NCI-H146 treated with DMSO at 0.1 percent for 48 hours (cell line): ENCODE results near the gene TBXAS1.
A peak's percentile ranks its signal among the peaks of the same experiment; 100 is the strongest.
"Not testable (repeated sequence)": the region's sequence is repeated elsewhere in the genome, so short reads cannot be mapped to it uniquely, and the experiment has no call there.

Experiments used
- DNase-seq: peaks from one replicate; lab custom pipeline; 2025; ENCODE audit not compliant: unreplicated experiment; lab: John Stamatoyannopoulos, UW

Gene TBXAS1

DNA sequence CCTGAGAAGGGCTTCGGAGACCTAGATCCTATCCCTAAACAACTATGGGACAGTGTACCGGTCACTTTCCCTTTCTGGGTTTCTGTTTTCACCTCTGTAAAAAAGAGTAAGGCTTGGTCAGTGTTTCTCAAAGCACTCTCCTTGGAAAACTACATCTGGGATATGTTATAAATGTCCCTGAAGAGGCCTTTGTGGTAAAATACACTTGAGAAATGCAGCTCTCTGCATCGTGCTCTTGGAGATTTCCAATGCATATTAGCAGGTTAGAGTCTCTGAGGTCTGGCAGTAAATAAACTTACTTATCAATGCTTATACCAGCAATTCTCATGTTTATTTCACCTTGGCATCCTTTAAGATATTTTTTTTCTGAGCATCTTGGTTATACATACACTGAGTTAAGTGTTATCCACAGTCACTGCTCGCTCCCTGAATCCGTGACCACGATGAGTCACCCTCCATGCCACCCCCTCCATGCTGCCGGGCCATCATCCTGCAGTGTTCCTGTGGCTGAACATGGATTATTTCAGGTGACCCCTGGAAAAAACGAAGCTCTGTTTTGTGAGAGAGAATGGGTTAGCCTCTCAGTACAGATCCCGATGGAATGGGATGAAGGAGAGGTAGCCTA is 3.3 kb upstream of the TBXAS1 start:
- DNase-seq, result no peak

DNA sequence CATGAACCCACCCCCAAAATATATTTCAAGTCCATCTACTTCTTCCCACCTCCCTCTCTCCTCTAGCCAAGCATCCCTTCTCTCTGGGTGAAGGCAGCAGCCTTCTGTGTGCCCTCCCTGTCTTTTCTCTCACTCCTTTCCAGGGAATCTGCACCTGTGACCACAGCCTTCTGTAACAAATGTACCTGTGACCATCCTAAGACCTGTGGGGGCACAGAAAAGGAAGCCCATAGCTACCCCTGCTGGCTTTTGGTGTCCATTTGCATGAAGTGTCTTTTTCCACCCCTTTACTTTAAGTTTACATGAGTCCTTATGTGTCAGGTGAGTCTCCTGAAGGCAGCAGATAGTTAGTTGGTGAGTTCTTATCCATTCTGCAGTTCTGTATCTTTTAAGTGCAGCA is 2.0 kb upstream of the TBXAS1 start:
- peak; percentile 3 for DNase-seq

DNA sequence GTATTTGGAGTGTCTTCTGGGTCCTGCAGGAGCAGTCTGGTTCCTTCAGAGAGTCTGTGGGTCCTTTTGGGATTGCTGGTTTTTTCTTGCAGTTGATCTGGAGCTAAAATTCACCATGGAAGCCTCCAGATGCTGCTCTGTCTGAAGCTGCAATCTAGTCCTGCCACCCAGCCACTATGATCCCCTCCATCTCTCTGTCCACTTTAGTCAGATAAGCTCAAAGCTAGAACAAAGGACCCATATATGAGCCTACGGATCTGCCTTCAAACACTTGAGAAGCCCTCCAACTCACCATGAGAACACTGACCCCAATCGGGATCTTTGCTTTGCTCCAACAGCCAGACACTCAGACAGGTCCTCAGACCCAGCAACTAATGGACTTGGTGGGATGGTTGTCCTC is 618 bp upstream of the TBXAS1 start:
- DNase-seq, result no peak

DNA sequence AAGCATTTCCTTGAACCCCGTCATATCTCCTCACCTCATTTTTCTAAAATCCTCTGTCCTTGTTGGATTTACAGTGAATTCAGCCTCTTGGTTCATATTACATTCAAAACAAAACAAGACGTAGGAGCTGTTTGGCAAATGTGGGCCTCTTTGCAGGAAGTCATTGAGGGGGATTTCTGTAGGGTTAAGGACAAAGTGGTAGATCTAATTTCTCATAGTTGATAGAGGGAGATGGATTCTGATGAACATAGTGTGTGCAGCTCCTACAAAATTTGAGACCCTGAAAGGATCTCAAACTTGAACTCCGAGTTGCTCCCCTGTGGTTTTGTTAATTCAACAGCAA is 682 bp downstream of the TBXAS1 start:
- DNase-seq, result no peak

DNA sequence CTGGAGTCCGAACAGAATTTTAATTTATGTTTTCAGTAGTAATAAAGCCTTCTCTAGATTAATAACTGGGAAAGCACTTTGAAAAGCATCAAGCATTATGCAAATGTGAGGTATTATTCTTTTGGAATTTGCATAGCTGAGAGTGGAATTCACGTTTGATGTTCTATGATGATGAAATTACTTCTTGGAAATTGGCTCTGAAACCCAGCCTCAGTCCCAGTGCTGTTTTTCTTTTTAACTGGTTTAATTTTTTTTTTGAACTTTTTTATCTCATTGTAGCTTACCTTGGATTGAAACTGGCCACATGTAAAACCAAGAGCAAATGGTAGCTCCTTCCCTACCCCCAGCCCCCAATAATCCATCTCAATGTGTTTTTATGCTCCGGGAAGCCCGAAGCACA is 1.2 kb downstream of the TBXAS1 start:
- no peak for DNase-seq

DNA sequence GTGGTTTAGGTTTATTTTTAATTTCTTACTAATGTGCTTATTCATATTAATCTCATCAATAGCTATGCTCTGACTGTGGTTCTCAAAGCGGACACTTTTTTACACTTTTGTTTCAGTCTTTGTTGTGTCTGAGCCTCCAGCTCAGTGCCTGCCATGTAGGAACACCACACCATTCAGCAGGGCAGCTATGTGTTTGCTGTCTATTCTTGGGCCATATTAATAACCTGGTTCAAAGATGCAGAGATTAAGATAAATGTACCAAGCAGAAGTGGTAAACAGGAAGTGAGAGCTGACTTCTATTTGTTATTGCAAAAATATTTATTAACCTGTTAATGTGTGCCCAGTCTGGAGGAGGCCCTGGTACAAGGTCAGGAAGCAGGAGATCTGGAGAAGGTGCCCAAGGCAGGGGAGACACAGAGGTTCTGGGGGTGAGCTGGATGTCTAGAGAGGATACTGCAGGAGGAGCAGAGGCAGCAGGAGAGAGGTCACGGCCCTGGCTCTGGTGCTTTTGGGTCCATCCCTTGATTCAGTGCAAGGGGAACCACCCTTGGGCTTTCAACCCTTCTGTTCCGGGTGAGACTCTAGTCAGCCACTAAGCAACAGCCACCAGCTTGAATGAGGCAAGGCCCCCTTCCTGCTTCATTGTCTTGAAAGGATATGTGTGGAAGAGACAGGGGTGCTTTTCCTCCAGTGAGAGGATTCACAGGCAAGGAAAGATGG is 1.9 kb downstream of the TBXAS1 start:
- no peak for DNase-seq

DNA sequence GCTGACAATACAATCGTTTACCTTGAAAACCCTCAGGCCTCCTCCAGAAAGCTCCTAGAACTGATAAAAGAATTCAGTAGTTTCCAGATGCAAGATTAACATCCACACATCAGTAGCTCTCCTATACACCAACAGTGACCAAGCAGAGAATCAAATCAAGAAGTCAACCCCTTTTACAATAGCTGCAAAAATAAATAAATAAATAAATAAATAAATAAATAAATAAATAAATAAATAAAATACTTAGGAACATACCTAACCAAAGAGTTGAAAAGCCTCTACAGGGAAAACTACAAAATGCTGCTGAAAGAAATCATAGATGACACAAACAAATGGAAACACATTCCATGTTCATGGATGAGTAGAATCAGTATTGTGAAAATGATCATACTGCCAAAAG is 6.8 kb downstream of the TBXAS1 start:
- DNase-seq, result not testable (repeated sequence)

DNA sequence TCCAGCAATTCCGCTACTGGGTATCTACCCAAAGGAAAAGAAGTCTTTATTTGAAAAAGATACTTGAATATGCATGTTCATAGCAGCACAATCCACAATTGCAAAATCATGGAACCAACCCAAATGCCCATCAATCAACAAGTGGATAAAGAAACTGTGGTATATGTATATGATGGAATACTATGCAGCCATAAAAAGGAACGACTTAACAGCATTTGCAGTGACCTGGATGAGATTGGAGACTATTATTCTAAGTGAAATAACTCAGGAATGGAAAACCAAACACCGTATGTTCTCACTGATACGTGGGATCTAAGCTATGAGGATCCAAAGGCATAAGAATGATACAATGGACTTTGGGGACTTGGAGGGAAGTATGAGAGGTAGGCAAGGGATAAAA is 8.2 kb downstream of the TBXAS1 start:
- not testable (repeated sequence) for DNase-seq

DNA sequence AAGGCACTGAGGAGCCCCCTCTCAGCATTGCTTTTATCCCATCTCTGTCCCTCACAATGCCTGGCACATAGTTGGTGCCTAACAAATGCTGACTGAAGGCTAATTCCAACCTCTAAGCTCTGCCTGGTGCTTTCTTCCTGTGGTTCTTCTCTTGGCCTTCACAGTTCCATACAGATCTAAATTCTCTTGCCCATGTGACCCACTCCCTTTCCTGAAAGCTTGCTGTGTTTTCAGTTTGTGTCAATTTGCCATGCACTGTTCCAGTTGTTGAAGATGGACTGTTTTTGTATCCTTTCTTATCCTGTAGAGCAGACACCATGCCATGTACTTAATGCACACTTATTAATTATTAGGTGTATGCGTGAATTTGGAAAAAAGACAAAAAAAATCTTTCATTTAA is 9.2 kb downstream of the TBXAS1 start:
- no peak for DNase-seq

DNA sequence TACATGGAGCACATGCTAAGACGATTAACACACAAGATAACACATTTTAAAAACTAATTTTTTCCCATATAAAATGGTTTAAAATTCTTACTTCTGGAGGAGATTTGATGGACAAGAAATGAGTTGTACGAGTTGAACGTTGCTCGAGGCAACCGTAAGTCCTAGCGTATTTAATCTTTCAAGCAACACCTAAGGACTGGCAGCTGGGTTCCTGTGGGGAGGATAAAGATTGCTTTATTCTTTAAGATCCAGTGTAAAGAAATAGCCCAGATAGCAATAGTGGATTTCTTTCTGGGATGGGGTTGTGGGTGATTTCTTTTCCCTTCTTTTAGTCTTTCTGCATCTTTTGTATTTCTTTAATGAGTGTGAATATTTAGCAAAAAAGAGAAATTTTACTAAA is 9.8 kb downstream of the TBXAS1 start:
- DNase-seq, result no peak

DNA sequence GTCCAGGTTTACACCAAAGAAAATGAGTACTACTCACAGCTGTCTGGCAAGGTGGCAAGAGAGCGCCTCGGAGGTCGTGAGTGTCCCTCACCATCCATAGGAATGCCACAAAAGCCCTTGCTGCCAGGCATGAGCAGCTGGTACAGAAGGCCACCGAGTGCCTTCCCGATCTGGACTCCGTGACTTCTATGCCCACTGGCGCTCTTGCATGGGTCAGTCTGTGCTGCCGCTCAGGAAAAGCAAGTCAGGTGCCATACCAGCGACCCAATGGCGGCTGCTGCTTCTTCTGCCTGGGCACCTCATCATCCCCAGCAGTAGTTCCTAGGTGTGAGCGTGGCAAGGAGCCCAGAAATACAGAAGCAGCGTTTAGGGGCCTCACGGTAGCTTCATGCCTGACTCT is 11.7 kb downstream of the TBXAS1 start:
- DNase-seq, result no peak

DNA sequence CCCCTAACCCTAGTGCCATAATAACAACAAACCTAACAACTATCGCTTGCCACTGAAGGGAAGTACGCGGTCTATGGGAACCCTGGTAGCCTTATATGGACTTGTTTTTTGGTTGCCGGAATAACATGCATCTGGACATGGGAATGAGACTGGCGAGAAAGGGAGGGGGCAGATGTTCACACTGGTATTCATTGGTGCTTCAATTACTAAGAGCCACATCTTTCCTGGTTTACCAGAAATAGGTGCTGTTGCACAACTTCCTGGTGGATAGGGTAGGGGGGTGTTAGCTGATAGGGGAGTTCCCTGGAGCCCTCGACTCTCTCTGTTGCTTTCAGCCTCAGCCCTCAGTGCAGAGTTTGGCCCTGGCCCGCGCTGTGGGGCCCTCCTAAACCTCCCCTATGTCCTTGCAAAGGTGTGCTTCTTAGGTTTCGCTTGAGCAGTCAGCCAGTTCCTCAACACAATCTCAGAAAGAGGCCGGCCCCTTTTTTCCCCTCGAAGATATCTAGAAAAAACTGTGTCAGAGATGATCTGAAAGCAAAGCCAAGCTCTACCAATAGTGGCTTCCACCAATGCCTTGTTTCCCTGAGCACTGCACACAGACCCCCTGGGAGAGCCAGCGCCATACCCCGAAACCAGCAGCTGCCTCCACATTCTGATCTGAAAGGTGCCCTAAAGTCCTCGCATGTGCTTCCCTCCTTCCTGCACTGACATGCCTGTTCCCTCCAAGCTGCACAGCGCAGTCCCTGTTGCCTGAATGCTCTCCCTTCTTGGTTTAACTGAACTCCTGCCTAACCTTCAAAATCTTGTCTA is 13.5 kb downstream of the TBXAS1 start:
- DNase-seq, result no peak

DNA sequence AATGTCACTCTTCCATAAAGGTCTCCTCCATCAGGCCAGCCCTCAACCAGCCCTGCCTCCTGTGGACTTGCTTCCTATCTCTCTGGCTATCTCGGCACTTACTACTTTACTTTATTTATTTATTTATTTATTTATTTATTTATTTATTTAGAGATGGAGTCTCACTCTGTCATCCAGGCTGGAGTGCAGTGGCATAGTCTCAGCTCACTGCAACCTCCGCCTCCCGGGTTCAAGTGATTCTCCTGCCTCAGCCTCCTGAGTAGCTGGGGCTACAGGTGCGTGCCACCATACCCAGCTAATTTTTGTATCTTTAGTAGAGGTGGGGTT is 14.1 kb downstream of the TBXAS1 start:
- DNase-seq, result not testable (repeated sequence)

DNA sequence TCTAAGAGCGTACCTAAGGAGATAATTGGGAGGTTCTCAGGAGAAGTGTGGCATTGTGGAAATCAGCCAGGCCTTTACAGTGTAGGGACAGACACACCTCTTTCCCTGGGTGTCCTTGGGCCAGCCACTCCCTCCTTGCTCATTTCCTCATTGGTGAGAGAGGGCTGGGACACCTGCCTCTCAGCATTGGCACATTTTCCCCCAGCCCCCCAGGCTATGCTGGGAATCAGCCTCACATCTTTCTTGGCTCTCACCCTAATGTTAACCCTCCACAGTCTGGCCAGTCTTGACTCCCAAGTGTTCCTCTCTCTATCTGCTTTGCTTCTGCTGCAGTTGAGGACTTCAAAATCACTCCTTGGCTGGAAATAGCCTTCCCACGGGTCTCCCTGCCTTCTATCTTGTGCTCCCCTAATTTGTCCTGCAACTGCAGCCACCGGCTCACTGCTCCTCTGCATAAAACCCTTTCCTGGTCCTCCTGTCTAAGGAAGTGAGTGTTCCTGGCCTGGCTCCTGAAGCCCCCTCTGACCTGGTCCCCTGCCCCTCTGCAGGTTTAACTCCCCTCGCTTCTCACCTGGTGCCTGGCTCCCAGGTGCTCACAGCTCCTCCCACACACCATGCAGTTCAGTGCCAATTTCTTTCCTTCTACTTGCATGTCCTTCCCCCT is 15.8 kb downstream of the TBXAS1 start:
- DNase-seq, result no peak

DNA sequence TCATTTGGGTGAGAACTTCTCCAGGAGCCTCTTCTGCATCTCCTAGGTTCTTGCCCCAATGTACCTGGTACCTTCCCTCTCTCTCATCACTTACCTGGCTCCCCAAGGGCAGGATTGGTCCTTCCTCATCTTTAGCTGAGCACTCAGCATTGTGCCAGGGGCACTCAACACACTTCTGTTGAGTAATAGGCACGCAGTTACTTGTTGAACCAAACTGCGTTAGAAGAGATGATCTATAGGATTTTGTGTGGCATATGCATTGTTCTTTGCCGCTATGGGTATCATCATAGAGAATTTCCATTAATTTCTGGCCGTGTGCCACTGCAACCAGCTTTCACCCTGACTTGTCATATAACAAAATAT is 16.4 kb downstream of the TBXAS1 start:
- DNase-seq, result no peak

DNA sequence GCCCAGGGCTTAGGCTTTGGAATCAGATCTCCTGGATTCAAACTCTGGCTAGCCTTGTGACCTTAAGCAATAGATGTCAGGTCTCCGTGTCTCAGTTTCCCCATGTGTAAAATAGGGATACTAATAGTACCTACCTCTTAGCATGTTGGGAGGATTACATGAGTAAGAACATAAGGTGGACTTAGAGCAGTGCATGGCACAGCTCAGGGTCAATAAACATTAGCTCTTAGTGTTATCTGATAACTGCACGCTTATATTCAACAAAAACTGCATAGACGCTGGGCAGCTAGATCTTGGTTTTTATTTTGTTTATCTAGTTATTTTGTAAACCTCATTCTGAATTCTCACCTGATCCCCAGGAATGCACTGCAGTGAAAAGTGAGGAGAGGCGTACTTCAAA is 17.2 kb downstream of the TBXAS1 start:
- no peak for DNase-seq

DNA sequence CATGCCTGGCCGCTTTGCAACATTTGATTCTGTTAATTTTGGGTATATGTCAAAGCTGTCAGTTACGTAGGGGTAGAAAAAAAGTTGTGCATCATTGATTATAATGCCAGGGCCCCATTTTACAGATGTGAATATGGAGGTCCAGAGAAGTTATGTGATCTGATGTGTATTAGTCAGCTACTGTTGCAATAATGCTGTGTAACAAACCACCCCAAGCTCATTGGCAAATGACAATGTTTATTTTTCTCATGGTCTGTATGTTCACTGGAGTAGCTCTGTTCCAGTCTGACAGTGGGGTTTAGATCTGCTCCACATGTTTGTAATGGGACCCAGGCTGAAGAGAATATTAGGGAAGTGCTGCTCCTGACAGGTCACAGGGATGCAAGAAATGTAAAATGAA is 19.2 kb downstream of the TBXAS1 start:
- DNase-seq, result no peak

DNA sequence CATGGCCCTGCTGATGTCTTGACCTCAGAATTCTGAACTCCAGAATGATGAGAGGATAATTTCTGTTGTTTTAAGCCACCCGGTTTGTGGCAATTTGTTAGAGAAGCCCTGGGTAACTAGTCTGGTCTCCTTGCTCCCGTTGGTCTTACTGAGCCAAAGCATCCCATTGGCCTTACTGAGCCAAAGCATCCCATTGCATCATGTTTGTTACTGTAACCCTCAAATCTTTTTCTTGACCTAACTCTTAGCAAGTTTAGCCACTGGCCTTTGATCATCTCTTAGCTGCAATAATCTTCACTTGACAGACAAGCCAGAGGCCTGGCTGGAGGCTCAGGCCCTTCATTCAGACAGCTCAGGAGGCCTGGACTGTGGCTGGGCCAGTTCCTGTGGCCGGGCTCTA is 21.8 kb downstream of the TBXAS1 start:
- DNase-seq, result no peak

DNA sequence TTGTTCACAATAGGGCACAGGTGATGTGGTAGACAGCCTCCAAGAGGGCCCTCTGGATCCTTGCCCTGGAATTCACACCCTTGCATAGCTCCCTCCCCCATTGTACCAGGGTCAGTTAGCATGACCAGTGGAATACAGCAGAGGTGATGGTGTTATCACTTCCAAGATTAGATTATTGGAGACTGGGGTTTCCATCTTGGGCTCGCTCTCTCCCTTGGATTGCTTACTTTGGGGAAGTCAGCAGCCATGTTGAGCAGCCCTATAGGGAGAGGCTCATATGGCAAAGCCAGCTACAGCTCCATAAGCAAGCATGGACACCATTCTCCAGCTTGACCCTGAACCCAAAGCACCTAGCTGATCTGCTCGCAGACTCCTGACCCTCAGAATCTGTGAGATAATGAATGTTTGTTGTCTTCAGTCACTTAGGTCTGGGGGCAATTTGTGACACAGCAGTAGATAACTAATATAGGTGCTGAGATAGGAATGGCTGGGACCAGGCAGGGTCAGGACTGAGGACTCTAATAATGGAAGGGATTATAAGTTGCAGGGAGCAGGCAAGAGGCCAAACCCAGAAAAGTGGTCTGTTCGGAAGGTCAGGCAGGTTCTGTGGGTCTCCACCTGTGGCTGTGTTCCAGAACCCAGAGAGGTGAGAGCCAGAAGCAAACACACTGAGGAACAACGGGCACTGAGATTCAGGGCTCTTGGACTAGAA is 22.9 kb downstream of the TBXAS1 start:
- no peak for DNase-seq

DNA sequence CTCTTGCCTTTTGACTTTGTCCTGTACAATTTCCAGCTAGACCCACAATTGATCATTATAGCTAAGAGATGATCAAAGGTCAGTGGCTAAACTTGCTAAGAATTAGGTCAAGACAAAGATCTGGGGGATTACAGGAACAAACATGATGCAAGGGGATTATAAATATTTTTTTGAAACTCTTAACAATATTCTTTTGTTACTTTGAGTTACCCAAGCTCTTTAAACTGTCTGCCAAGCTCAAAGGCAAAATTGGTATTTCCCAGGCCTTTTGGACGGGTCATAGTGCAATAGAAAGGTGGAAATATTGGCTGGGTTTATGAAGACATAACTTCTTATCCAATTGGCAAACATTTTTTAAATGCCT is 23.4 kb downstream of the TBXAS1 start:
- no peak for DNase-seq

DNA sequence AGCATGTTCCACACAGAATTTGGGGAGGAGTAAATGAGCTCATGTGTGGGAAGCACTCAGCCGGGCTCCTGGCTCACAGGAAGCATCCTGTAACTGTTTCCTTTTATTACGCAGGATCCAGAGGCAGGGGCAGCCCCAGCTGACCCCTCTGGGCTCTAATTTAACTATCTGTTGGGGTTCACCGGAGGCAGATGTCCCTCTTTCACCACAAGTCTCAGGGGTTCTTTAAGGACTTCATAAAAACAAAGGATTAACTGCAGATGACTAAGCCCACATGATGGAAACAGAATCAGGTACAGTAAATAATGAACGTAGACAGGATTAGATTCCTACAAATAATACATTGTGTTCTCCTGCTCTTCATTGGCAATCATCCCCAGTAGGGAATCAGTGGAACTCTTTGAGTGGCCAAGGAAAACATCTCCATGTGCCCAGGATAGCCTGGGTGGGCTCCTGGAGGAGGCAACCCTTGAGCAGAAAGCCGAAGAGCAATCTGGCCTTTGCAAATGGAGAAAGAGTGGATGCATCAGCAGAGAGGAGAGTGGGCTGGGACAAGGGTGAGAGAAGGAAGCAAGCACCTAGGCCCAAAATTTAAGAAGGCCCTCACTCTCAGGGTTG is 24.6 kb downstream of the TBXAS1 start:
- DNase-seq, result no peak
